Chondrocyte (in vitro differentiated cells): ENCODE results near the gene MMP21. TPM values are rescaled to one million over a fixed set of nuclear protein-coding genes. Genes with fewer than 3 reads are reported as not detected.

ENCODE experiments used
- DNase-seq: peaks from one replicate; pipeline ENCODE4 v3.0.0; 2021; ENCODE audit warnings: mixed read lengths, low spot score
- H3K27ac Mint-ChIP-seq: one replicate; pipeline ENCODE4 v1.8.0; 2021; ENCODE audit warnings: mild to moderate bottlenecking, moderate library complexity, mixed read lengths; ENCODE audit not compliant: unreplicated experiment
- H3K27me3 Mint-ChIP-seq: 2 replicates; pipeline ENCODE4 v1.8.0; 2021; ENCODE audit warnings: low read depth, mixed read lengths
- H3K36me3 Mint-ChIP-seq: 2 replicates; pipeline ENCODE4 v1.8.0; 2021; ENCODE audit warnings: low read depth, mixed read lengths
- H3K4me1 Mint-ChIP-seq: 2 replicates; pipeline ENCODE4 v1.8.0; 2021; ENCODE audit warnings: low read depth, mild to moderate bottlenecking, mixed read lengths
- H3K4me3 Mint-ChIP-seq: one replicate; pipeline ENCODE4 v1.8.0; 2021; ENCODE audit warnings: mild to moderate bottlenecking, moderate library complexity, mixed read lengths; ENCODE audit not compliant: unreplicated experiment
- H3K9me3 Mint-ChIP-seq: 2 replicates; pipeline ENCODE4 v1.8.0; 2021; ENCODE audit warnings: low read depth, mixed read lengths
- microRNA-seq: library from miRNA; unstranded; fragments of <30 nt; microRNA quantifications from one replicate; pipeline ENCODE4 v1.2.0, GENCODE V29; 2020; ENCODE audit warnings: borderline number of aligned reads
- total RNA-seq: library from RNA; stranded (reverse); gene quantifications from 3 replicates; pipeline ENCODE4 v1.2.1, GENCODE V29; 2021
- TF ChIP-seq, protein P1 (sequence below): fragments of 200-600 bp; sonication (generic); IDR thresholded peaks from 2 replicates; pipeline ENCODE4 v1.5.0; 2021; ENCODE audit warnings: antibody characterized with exemption, mild to moderate bottlenecking, moderate library complexity

The MMP21 gene
- total RNA-seq, 1 donor from 2014 or later = not detected

DNA sequence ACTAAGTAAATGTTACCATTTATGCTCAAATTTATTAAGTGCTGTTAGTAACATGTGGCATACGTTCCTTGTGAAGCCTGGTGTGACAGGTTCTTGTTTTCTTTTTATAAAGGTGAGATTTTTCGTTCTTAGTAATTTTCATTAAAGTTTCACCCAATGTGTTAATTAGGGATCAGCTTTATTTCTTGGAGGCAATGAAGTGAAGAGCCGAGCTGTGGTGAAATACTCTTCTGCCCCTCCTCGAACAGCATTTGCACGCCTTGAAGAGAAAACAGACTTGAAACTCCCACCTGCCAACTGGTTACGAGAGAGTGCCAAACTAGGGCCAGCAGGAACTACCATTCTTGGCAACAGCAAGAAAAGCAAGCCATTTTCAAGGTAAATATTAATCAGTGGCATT, 54.6 kb downstream of the MMP21 start:
- H3K27ac Mint-ChIP-seq = no peak overlapping the region
- H3K36me3 Mint-ChIP-seq = peaks cover 22% of the 10 kb centered on the region
- no peak for DNase-seq
- TF ChIP-seq, protein P1, sequence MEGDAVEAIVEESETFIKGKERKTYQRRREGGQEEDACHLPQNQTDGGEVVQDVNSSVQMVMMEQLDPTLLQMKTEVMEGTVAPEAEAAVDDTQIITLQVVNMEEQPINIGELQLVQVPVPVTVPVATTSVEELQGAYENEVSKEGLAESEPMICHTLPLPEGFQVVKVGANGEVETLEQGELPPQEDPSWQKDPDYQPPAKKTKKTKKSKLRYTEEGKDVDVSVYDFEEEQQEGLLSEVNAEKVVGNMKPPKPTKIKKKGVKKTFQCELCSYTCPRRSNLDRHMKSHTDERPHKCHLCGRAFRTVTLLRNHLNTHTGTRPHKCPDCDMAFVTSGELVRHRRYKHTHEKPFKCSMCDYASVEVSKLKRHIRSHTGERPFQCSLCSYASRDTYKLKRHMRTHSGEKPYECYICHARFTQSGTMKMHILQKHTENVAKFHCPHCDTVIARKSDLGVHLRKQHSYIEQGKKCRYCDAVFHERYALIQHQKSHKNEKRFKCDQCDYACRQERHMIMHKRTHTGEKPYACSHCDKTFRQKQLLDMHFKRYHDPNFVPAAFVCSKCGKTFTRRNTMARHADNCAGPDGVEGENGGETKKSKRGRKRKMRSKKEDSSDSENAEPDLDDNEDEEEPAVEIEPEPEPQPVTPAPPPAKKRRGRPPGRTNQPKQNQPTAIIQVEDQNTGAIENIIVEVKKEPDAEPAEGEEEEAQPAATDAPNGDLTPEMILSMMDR = no peak
- H3K4me1 Mint-ChIP-seq = peaks cover 25% of the 10 kb centered on the region
- no peaks in the 10 kb centered on the region for H3K27me3 Mint-ChIP-seq
- H3K4me3 Mint-ChIP-seq = peak overlapping the region; percentile 46
- H3K9me3 Mint-ChIP-seq = no peaks in the 10 kb centered on the region

- Mint-ChIP-seq H3K9me3 (peaks cover 2% of the 10 kb centered on the region), H3K4me1 (peaks cover 25% of the 10 kb centered on the region), H3K36me3 (peaks cover 16% of the 10 kb centered on the region), H3K27ac (peak overlapping the region; percentile 100), H3K4me3 (peak overlapping the region; percentile 97), H3K27me3 (no peaks in the 10 kb centered on the region)
- TF ChIP-seq, protein P1 = no peak
- no peak for DNase-seq
Measured at GRCh38 chr10:125720002-125720382, 55.6 kb downstream of the MMP21 start.

DNA sequence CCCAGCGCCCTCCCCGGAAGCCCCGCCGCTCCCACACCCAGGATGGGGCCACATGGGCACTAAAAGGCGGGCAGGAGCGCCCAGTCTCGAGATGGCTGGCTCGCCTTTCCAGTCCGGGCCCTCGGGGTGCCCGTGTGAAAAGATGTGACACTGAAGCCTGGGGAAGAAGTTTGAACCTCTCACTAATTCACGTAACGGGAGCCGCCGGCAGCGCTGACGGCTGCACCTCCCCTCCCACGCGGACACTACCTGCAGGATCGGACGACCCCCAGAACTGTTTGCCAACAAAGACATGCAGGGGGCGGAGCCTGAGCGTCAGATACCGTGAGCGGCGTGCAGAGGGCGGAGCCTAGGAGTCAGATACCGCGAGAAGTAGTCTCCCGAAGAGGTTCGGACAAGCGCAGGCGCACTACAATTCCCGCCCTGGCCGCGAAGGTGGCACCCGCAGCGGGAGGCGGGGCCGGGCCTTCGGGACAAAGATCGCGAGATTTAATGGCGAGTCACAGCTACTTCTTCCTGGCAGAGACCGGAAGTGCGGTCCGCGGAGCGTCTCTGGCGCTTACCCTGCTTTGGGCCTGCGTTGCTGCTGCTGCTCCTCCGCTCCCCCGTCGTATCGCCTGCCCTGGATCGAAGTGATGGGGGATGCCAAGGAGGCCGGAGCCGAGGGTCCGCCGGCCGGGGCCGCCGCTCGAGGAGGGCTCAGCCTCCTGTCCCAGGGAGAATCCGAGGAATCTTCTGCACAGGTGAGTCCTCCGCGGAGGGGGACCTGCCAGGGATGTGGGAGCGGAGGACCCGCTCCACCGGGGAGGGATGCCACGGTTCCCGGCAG, 56.2 kb downstream of the MMP21 start, which contains the start of gene EDRF1:
EDRF1 (plus strand) TSS at position 537 of the 829 bp plus-strand sequence; CDS start at position 636, 99 bp downstream.
- Mint-ChIP-seq H3K9me3 (peaks cover 2% of the 10 kb centered on the region), H3K36me3 (peaks cover 10% of the 10 kb centered on the region), H3K27me3 (no peaks in the 10 kb centered on the region), H3K4me3 (peak within 1 kb of the TSS; percentile 97), H3K27ac (peak within 1 kb of the TSS; percentile 100), H3K4me1 (peaks cover 25% of the 10 kb centered on the region)
- TF ChIP-seq, protein P1 = no peak
- DNase-seq = peak; percentile 99

Small RNA genes within 50 kb of the gene (microRNA-seq; reads per million reads assigned to microRNA genes)
- gene MIR4484 = not detected

Other genes starting within 250 kb of the MMP21 start
- not detected in 3 replicates for gene TEX36, start 92.7 kb downstream of the MMP21 start, total RNA-seq
- 14.5 to 21.8 TPM (median 14.8 TPM) in 3 replicates for gene EDRF1, start 56.1 kb downstream of the MMP21 start, total RNA-seq
- gene UROS, start 47.4 kb upstream of the MMP21 start, total RNA-seq = 65.7 to 73.8 TPM (median 69.6 TPM) in 3 replicates
- 25.7 to 43.3 TPM (median 25.9 TPM) in 3 replicates for gene BCCIP, start 47.7 kb upstream of the MMP21 start, total RNA-seq
- 24.0 to 32.5 TPM (median 29.2 TPM) in 3 replicates for gene DHX32, start 105.5 kb upstream of the MMP21 start, total RNA-seq
- gene FANK1, start 120.7 kb upstream of the MMP21 start, total RNA-seq = 2.5 to 5.1 TPM (median 3.3 TPM) in 3 replicates